Ecto neural progenitor cell (in vitro differentiated cells): ENCODE data around the gene PEF1.
"Not testable (repeated sequence)": the region's sequence is repeated elsewhere in the genome, so short reads cannot be mapped to it uniquely, and the experiment has no call there.

Source experiments
- DNase-seq: peaks from one replicate; pipeline ENCODE4 v3.0.0-alpha.2; 2018; ENCODE audit warnings: low spot score

PEF1 gene

DNA sequence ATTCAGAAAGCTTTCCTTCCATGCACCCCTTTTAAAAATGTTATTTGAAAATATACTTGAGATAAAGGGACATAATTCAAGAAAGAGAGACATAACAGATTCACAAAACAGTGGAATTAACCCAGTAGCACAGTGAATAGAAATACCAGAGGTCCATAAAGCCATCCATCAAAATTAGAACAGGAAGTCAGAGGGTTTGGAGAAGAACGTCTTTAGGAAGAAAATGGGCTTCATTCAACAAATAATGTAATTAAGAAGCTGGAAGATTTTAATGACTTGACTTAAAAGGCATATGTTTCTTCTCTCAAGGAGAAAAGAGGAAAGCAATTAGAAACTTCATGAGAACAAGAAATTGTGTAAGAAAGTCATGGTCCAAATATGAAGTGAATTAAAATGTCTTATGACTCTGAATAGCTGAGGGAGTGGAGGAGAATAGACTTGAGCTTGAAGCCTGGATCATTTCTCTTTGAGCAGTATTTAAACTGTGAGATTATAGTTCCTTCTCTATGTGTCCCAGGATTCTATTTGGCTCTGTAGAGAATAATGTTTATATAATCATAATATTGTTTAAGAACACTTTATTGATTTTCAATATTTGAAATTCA lies 35.1 kb downstream of the PEF1 start:
- no peak for DNase-seq

DNA sequence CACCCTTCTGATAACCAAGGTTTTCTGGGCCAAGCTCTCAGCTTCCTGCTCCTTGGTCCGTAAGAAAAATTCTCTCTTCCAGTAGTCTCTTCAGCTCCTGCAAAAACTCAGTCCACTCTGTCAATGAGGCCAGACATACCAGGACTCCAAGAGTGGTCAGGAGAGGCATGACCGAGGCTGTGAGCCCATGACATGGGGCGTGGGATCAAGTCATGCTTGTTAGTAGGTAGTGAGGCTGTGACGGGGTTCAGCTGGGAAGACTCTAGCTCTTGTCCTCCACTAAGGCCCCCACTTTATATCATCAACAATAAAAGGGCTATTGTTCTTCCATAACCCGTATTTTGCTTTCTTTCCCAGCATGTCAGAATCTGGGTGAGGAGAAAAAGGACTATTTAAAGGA lies 37.3 kb downstream of the PEF1 start:
- no peak for DNase-seq

DNA sequence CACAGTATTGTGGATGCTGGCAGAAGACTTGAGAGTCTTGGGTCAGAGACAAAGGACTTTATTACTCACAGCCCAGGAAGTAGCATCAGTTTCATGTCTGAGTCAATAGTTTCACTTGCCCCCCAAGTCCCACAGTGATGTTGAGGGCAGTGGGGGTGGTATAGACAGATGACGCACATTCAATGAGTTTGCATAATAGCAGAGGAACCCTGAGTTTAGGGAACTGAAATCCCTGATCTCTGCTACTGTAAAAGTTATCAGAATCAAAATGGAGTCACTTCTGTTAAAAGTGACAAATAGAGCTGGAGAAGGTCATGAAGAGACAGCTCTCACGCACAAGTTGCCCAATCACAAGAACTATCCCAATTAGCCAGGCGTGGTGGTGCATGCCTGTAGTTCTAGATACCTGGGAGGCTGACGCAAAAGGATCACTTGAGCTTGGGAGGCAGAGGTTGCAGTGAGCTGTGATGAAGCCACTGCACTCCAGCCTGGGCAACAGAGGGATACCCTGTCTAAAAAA lies 38.7 kb downstream of the PEF1 start:
- peak; percentile 25 for DNase-seq

DNA sequence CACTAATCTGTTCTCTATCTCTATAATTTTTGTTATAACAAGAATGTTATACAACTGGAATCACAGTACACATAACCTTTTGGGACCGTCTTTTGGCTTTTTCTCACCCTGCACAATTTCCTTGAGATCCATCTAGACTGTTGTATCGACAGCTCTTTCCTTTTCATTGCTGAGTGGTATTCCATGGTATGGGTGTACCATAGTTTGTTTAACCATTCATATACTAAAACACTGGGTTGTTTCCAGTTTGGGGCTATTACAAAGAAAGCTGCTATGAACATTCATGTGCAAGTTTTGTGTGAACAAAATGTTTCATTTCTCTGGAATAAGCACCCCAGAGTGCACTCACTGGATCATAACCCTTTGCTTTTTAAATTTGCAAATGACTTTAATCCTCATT lies 42.6 kb downstream of the PEF1 start:
- no peak for DNase-seq

GRCh38 chr1:31600641-31601040 lies 44.0 kb downstream of the PEF1 start:
- no peak for DNase-seq

- DNase-seq: no peak
Measured at GRCh38 chr1:31598980-31599379, 45.7 kb downstream of the PEF1 start.

- DNase-seq: no peak
Measured at GRCh38 chr1:31596737-31597097, 48.0 kb downstream of the PEF1 start.

GRCh38 chr1:31595836-31596736 lies 48.6 kb downstream of the PEF1 start:
- no peak for DNase-seq

DNA sequence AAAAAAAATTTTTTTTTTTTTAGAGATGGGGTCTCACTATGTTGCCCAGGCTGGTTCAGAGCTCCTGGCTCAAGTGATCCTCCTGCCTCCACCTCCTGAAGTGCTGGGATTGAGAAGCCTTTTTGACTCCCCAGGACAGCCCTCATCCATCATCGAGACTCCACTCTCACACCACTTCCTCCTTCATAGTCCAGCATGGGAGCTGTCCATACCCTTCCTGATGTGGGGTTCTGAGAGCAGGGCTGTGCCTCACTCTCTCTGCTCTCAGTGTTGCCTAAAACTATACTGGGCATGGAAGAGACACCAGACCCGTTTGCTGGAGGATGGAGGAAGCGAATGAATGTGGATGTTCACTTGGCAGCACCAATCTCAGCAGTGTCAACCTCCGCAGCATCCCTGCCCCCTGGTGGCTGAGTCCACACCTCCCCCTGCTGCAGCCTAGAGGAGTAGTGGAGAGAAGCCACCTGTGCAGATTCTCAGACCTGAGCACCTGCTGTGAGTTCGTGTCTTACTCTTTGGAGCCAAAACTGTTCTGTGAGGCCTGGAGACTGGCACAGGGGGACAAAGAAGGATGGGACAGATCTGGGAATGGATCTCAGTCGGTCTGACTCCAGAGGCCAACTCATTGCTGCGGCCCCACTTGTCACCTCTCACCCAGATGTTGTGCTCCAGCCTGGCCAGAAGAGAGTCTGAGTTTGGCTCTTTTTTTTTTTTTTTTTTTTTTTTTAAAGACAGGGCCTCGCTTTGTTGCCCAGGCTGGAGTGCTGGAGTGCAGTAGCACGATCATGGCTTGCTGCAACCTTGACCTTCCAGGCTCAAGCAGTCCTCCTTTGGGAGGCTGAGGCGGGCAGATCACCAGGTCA lies 50.7 kb downstream of the PEF1 start:
- DNase-seq: peak; percentile 76

GRCh38 chr1:31593136-31593665 lies 51.5 kb downstream of the PEF1 start:
- DNase-seq: no peak

DNA sequence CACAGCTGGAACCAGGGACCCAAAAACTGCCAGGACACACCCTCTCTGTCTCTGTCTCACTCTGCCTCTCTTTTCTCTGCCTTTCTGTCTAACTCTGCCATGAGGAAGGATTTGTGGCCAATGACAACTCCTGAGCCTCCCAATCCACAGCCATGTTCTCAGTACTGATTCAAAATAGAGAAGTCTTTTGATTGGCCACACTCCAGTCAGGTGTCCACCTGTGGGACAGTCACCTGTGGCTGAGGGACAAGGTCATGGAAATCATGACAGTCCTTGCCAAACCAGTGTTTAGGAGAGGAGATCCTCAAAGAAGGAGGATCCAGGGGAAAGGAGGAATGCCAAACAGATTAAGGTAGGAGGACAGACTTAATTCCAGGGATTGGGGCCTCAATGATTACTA lies 52.5 kb downstream of the PEF1 start:
- no peak for DNase-seq

GRCh38 chr1:31591425-31592093 lies 53.1 kb downstream of the PEF1 start:
- DNase-seq: no peak

DNA sequence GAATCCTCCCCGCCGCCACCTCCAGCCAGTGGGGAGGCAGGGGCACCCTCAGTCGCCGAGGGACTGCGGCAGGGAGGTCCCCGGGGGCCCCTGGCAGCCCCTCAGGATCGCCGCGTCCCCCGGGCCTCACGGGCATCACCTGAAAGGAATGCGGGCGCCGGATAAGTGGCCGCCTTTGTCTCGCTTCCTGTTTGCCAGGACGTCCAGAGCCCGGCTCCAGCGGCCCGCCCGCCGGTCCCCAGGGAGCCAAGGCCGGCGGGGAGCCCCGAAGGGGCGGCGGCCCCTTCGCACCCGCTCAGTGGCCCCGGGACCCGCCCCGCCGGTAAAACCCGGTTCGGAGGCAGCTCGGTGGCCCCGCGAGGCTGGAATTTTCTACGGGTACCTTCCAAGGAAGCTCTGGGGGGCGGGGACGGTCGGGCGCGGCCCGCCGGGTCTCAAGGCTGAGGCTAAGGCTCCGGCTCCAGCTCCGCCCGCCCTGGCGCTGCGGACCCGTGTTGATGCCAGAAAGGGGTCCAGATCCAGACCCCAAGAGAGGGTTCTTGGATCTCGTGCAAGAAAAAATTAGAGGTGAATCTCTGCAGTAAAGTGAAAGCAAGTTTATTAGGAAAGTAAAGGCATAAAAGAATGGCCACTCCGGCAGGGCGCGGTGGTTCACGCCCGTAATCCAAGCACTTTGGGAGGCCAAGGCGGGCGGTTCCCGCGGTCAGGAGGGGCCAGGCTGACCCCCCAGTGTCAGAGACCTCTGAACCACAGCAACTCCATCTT lies 55.7 kb downstream of the PEF1 start:
- peak; percentile 59 for DNase-seq

DNA sequence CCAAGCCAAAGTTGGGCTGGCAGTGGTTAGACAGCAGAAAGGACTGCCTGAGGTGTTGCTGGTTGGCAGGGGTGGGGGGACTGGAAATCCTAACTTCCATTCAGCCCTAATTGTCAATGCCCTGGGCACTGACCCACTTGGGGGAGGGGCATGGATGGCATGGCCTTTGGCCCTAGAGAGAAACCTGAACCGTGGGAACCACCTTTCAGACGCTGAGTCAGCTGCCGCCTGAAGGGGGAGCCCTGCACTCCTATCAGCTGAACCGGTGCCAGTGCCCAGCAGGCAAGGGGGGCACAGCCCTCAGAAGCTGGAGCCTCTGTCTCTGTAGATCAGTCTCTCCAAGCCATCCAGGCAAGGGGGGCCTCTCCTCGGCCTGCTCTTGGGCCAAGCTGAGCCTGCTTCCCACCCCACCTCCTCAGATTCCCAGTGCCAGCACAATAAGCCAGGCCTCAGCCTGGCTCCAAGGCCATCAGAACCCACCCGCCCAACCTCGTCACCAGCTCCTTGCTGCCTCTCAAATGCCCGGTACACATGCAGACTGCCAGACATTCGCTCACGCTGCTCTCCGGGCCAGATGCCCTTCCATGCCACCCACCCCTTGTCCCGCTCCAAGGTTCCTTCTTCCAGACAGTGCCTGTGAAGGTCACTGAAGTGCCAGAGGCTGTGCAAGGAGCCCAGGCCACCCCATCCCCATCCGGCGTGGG lies 56.8 kb downstream of the PEF1 start:
- DNase-seq: peak; percentile 79

GRCh38 chr1:31587328-31587699 lies 57.4 kb downstream of the PEF1 start:
- DNase-seq: not testable (repeated sequence)

DNA sequence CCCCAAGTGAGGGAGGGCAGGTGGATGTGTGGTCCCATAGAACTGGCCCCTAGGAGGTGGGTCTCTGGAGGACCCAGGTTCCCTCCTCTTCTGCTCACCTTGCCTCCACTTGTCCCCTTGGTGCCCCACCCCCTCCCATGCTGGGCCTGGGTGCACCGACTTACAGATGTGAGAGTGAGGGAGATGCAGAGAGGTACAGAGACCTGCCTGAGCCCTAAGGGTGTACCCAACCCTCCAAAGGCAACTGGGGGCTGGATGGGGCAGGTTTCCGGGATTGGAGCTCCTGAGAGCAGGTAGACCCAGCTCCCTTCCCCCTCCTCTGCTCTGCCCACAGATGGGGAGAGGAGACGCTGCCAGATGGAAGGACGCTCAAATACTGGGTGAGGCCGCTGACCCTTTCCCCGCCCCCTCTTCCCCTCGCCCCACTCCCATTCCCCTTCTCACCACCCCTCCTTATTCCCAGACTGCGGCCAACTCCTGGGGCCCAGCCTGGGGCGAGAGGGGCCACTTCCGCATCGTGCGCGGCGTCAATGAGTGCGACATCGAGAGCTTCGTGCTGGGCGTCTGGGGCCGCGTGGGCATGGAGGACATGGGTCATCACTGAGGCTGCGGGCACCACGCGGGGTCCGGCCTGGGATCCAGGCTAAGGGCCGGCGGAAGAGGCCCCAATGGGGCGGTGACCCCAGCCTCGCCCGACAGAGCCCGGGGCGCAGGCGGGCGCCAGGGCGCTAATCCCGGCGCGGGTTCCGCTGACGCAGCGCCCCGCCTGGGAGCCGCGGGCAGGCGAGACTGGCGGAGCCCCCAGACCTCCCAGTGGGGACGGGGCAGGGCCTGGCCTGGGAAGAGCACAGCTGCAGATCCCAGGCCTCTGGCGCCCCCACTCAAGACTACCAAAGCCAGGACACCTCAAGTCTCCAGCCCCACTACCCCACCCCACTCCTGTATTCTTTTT lies 58.0 kb downstream of the PEF1 start:
- peak; percentile 37 for DNase-seq

DNA sequence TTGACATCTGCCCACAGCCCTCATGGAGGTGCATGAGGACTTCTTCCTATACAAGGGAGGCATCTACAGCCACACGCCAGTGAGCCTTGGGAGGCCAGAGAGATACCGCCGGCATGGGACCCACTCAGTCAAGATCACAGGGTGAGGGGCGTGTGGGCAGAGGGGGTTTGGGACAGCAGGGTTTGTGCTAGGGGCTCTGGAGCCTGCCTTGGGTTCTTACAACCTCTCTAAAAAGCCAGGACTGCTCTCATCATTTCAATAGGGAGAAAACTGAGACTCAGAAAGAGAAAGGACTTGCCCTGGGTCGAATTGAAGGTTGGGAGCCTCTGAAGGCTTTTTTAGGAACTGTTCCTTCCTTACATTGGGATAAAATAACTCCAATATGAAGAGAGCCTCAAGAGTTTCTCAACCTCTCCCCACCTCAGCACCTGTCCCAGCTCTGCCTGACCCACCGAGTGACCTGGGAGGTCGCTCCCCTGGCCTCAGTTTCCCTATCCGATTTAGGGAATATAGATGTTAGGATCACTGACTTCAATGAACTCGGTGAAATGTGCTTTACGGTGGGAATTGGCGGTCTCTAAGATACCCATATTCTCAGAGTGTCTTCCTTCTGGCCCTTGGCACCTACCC lies 58.8 kb downstream of the PEF1 start:
- no peak for DNase-seq

GRCh38 chr1:31584869-31585735 lies 59.6 kb downstream of the PEF1 start:
- peak; percentile 34 for DNase-seq
